Epithelial cell of prostate (primary cell): ENCODE data around the gene DUOXA1.
"Not testable (repeated sequence)": the region's sequence is repeated elsewhere in the genome, so short reads cannot be mapped to it uniquely, and the experiment has no call there.

Experiments used
- DNase-seq: peaks from one replicate; pipeline ENCODE4 v3.0.0-alpha.2; 2011; ENCODE audit warnings: low read depth, low spot score
- H3K27ac ChIP-seq: fragments of 450-650 bp; 2 replicates; pipeline ENCODE4 v1.5.1; 2017; ENCODE audit warnings: mild to moderate bottlenecking

The DUOXA1 gene

GRCh38 chr15:45115312-45115820 is 14.3 kb downstream of the DUOXA1 start:
- H3K27ac ChIP-seq = no peak overlapping the region
- DNase-seq = no peak

- DNase-seq = no peak
- H3K27ac ChIP-seq = no peak overlapping the region
Measured at GRCh38 chr15:45114751-45115085, 15.0 kb downstream of the DUOXA1 start.

GRCh38 chr15:45114076-45114750 is 15.5 kb downstream of the DUOXA1 start, which contains the start of the genes DUOX2 and DUOXA2:
DUOX2 (minus strand) TSS chr15:45114172; CDS start chr15:45113411, 761 bp downstream.
DUOXA2 (plus strand) TSS chr15:45114326; CDS start chr15:45114606, 280 bp downstream.
- no peak within 1 kb of the TSS for H3K27ac ChIP-seq
- DNase-seq = no peak

- H3K27ac ChIP-seq = no peak overlapping the region
- no peak for DNase-seq
Measured at GRCh38 chr15:45113380-45113990, 16.2 kb downstream of the DUOXA1 start.

GRCh38 chr15:45112591-45113379 is 16.9 kb downstream of the DUOXA1 start:
- H3K27ac ChIP-seq = no peak overlapping the region

GRCh38 chr15:45112143-45112590 is 17.5 kb downstream of the DUOXA1 start:
- H3K27ac ChIP-seq = no peak overlapping the region
- DNase-seq = no peak

More at GRCh38 chr15:45112591-45113379, 16.9 kb downstream of the DUOXA1 start:
- no peak for DNase-seq

GRCh38 chr15:45111390-45112142 is 18.1 kb downstream of the DUOXA1 start:
- DNase-seq = no peak
- no peak overlapping the region for H3K27ac ChIP-seq

- no peak for DNase-seq
Measured at GRCh38 chr15:45110256-45110820, 19.3 kb downstream of the DUOXA1 start.

GRCh38 chr15:45107941-45108630 is 21.6 kb downstream of the DUOXA1 start:
- DNase-seq = no peak
- no peak overlapping the region for H3K27ac ChIP-seq

More at GRCh38 chr15:45110256-45110820, 19.3 kb downstream of the DUOXA1 start:
- H3K27ac ChIP-seq = no peak overlapping the region

GRCh38 chr15:45106002-45106790 is 23.5 kb downstream of the DUOXA1 start:
- DNase-seq = no peak
- no peak overlapping the region for H3K27ac ChIP-seq

- no peak overlapping the region for H3K27ac ChIP-seq
- DNase-seq = no peak
Measured at GRCh38 chr15:45105586-45105985, 24.1 kb downstream of the DUOXA1 start.

- not testable (repeated sequence) for H3K27ac ChIP-seq, DNase-seq
Measured at GRCh38 chr15:45104170-45104569, 25.5 kb downstream of the DUOXA1 start.

- no peak for DNase-seq
- no peak overlapping the region for H3K27ac ChIP-seq
Measured at GRCh38 chr15:45102226-45102625, 27.5 kb downstream of the DUOXA1 start.

GRCh38 chr15:45101749-45102148 is 27.9 kb downstream of the DUOXA1 start:
- H3K27ac ChIP-seq = no peak overlapping the region
- no peak for DNase-seq

GRCh38 chr15:45100884-45101625 is 28.6 kb downstream of the DUOXA1 start:
- H3K27ac ChIP-seq = no peak overlapping the region
- no peak for DNase-seq

- no peak for DNase-seq
Measured at GRCh38 chr15:45099549-45100165, 30.0 kb downstream of the DUOXA1 start.

GRCh38 chr15:45097466-45097865 is 32.2 kb downstream of the DUOXA1 start:
- DNase-seq = no peak
- H3K27ac ChIP-seq = no peak overlapping the region

More at GRCh38 chr15:45099549-45100165, 30.0 kb downstream of the DUOXA1 start:
- H3K27ac ChIP-seq = no peak overlapping the region
